COLO668 (cell line): Measurements from ENCODE around the gene FDX2.

ENCODE experiments used
- DNase-seq: peaks from one replicate; lab custom pipeline; 2025; ENCODE audit not compliant: unreplicated experiment; lab: John Stamatoyannopoulos, UW

The FDX2 gene

GRCh38 chr19:10333758-10334587 lies 18.2 kb upstream of the FDX2 start:
- no peak for DNase-seq

GRCh38 chr19:10332965-10333757 lies 17.3 kb upstream of the FDX2 start, which contains the start of gene RAVER1:
Gene RAVER1, minus strand, starts transcription at chr19:10333529. Its CDS starts 22 bp downstream, at chr19:10333507.
- DNase-seq, result peak; percentile 98

GRCh38 chr19:10332158-10332964 lies 16.5 kb upstream of the FDX2 start:
- DNase-seq, result peak; percentile 41

- no peak for DNase-seq
These were observed 13.7 kb upstream of the FDX2 start for GRCh38 chr19:10329555-10329954.

- DNase-seq, result no peak
These were observed 13.0 kb upstream of the FDX2 start for GRCh38 chr19:10328558-10329429.

GRCh38 chr19:10327793-10328192 lies 12.0 kb upstream of the FDX2 start:
- DNase-seq, result no peak

- DNase-seq, result no peak
These were observed 9.9 kb upstream of the FDX2 start for GRCh38 chr19:10325732-10326131.

- no peak for DNase-seq
These were observed 6.3 kb upstream of the FDX2 start for GRCh38 chr19:10321874-10322835.

- DNase-seq, result no peak
These were observed 5.6 kb upstream of the FDX2 start for GRCh38 chr19:10321417-10321797.

GRCh38 chr19:10320602-10321416 lies 5.0 kb upstream of the FDX2 start:
- no peak for DNase-seq

GRCh38 chr19:10318807-10319682 lies 3.2 kb upstream of the FDX2 start:
- no peak for DNase-seq

GRCh38 chr19:10317857-10318462 lies 2.1 kb upstream of the FDX2 start:
- DNase-seq, result no peak

GRCh38 chr19:10317045-10317856 lies 1.4 kb upstream of the FDX2 start:
- no peak for DNase-seq

- no peak for DNase-seq
These were observed 622 bp upstream of the FDX2 start for GRCh38 chr19:10316229-10317044.

- no peak for DNase-seq
These were observed 6.4 kb downstream of the FDX2 start, which contains the start of gene ZGLP1 for GRCh38 chr19:10309423-10309822. Gene ZGLP1, minus strand, starts transcription at chr19:10309815.
